ENCODE measurements around the gene IPO9.

The IPO9 gene

GRCh38 chr1:201792534-201793305, 36.2 kb upstream of the IPO9 start:
- H3K27ac ChIP-seq: no peak overlapping the region
- peak; percentile 95 for TF ChIP-seq CTCF (conservative IDR thresholded peaks at IDR 0.05)

GRCh38 chr1:201793306-201793925, 35.5 kb upstream of the IPO9 start:
- peak; percentile 52 for TF ChIP-seq CTCF (conservative IDR thresholded peaks at IDR 0.05)
- no peak overlapping the region for H3K27ac ChIP-seq

- peak; percentile 35 for TF ChIP-seq CTCF (conservative IDR thresholded peaks at IDR 0.05)
- H3K27ac ChIP-seq: no peak overlapping the region
Observed at GRCh38 chr1:201795066-201795465, 33.9 kb upstream of the IPO9 start.

- TF ChIP-seq CTCF (conservative IDR thresholded peaks at IDR 0.05): no peak
- no peak overlapping the region for H3K27ac ChIP-seq
Observed at GRCh38 chr1:201800246-201800645, 28.7 kb upstream of the IPO9 start.

GRCh38 chr1:201806801-201807200, 22.2 kb upstream of the IPO9 start:
- no peak overlapping the region for H3K27ac ChIP-seq
- no peak for TF ChIP-seq CTCF (conservative IDR thresholded peaks at IDR 0.05)

- no peak for TF ChIP-seq CTCF (conservative IDR thresholded peaks at IDR 0.05)
- H3K27ac ChIP-seq: no peak overlapping the region
Observed at GRCh38 chr1:201807958-201808632, 20.9 kb upstream of the IPO9 start.

GRCh38 chr1:201808633-201808990, 20.3 kb upstream of the IPO9 start:
- no peak overlapping the region for H3K27ac ChIP-seq
- no peak for TF ChIP-seq CTCF (conservative IDR thresholded peaks at IDR 0.05)
